GM18909 (cell line): ENCODE measurements around the gene LIMS1.
"Not testable (repeated sequence)": the region's sequence is repeated elsewhere in the genome, so short reads cannot be mapped to it uniquely, and the experiment has no call there.

Source experiments
- ATAC-seq: cut with Tn5 transposase; IDR thresholded peaks from one replicate; pipeline ENCODE4 v1.9.1; 2021; ENCODE audit warnings: mild to moderate bottlenecking; ENCODE audit not compliant: unreplicated experiment, poor library complexity

The LIMS1 gene

DNA sequence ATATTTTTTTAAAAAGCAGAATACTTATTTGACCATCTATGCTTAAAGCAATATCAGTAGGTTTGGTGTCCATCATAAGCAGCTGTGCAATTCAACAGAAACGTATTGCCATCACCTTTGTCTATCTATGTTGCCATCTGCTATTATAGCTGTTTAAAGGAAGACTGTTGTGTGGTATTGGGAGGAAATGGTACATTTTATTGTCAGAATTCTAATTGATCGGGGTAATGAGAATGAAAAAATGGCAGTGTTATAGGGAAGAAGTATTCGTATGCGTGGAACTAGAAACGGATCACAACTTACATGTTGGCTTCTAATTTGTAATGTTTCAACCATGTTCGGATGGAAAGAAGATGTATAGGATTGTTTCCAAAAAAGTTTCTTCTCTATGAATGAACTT is 94.7 kb downstream of the LIMS1 start:
- ATAC-seq, result no peak

DNA sequence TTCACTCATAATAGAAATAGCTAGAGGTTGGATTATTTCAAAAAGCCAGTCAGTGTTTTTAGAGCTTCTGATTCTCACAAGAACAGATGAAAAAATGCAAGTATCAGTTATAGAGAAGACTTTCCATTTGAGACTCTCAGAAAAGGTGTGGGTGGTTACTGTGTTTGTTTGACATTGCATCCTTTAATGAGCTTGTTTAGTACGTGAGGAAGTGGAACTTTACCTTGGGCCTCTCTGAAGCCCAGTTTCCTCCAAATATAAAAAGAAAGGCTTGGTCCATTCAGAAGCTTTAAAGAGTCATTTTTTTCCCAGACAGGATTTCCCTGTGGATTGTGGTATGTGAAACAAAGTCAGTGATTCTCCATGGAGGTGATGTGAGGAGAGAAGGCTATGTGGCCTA is 95.1 kb downstream of the LIMS1 start:
- ATAC-seq, result peak; percentile 78

DNA sequence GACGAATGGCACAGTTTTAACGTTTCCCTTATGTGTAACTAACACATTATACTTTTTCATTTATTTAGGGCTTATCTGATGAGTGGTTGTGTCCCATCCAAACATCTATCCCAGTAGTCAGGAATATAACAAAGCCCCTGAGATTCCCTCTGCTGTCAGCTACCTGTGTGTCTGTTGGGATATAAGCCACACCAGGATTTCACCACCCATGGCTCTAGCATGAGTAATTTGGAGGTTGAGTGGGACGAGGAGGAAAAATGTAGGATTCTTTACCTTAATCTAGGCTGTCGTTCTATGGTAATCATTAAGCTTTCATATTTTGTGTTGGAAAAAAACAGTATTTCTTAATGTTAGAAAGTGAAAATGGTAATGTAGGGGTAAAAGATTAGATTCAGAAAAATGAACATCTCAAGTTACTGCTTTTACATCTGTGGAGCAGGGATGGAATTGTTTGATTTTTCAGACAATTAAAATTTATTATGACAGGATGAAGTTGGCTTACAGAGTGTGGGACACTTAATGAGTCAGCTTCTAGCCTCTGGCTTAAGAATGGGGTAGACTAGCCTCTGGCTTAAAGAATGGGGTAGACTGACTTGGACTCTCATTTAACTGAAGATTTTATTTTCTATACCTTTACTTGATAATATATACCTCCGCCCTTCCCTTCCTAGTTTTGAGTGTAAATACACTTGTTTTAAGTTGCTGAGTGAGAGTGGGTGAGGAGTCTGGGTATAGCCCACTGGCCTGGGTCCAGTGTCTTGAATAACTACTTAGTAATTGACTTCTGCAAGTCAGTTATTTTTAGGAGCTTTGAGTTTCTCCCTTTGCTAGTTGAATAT is 96.5 kb downstream of the LIMS1 start:
- no peak for ATAC-seq

DNA sequence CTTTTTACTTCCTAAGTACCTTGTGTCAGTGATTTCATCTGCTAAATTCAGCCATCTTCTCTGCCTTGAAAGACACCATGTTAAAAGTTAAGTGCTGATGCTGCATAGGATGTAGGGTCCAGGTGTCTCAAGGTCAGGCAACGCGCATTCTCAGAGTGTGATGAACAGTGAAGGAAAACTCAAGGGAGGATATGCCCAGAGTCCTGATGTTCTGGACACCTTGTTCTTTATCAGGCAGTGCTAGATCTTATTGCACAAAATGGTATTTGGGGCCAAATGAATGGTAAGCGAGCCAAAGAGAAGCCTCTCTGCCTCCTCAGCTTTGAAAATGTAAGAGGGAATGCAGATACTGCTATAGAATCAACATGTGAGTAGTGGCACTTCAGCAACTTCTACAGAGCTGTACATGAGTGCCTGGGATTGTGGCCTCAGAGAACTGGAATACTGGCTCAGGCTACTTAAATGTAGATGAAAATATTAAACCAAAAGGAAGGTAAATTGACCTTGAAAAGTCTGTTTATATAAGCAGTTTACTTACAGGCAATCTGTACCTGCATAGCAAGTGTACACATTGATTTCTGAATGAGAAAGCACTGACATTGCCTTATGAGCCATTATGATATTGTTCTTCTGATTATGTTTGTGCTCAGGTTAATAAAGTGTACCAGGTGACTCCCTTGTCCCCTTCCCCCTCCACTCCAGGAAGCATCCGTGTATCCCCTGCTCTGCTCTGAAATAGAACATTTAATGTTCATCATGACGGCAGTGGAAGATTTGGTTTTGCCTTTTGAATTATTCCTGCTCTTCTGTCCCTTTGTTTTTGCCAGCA is 98.3 kb downstream of the LIMS1 start:
- no peak for ATAC-seq

DNA sequence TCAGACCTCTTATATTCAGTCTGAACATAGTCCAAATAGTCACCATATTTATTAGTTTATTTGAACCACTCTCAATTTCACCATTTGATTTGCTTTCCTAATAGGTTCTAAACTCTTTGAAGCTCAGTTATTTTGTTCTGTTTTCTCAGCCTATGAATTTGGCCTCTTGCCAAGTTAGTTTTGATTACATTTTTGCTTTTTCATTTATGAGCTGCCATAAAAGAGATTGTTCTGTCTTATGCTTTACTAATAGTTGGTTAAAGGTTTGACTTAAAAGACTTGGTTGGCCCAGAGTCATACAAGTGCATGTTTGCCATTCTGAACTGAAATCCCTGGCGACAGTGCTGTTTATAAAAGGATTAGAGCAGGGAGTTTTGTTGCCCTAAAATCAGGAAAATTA is 99.1 kb downstream of the LIMS1 start:
- no peak for ATAC-seq

DNA sequence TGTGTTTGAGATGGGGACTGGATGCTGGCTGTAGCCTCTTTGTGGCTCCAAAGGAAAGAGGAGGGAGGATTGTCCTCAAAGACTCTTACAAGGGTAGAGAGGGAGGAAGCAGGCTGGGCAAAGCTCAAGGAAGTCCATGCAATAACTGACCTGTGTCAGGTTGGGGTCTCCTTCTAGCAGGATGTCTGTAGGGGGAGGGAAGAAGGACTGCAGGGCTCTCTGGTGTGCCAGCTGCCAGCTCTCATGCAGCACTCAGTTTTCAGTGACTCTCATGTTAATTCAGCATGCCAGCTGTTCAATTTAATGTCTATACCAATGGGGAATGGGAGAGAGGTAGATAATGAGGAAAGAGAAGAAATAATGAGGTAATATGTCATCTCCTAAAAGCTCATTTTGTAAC is 99.7 kb downstream of the LIMS1 start:
- ATAC-seq, result no peak

DNA sequence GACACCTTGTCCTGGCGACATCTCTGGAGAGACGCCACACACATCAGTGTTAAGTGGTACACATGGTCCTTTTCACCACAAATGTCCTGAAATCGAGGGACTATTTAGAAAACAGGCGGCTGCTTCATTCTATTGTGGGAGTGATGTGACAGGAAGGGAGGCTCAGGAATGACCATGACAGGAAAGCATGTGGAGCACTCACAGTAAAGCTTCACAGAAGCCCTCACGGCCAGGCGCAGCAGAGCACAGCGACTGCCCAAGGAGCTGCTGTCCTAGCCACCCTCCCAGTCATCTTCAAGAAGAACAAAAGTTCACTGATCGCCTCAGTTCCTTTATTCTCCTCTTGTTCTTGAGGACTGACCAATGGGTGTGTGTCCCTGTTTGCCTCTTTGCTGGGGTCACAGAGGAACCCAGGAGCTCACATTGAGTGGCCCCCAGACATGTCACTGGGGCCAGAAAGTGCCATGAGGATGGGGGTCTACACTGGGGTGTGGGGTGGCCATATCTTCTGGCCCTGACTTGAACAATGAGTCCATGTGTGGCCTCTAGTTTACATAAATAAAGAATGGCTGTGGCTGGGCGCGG is 100.4 kb downstream of the LIMS1 start:
- no peak for ATAC-seq

DNA sequence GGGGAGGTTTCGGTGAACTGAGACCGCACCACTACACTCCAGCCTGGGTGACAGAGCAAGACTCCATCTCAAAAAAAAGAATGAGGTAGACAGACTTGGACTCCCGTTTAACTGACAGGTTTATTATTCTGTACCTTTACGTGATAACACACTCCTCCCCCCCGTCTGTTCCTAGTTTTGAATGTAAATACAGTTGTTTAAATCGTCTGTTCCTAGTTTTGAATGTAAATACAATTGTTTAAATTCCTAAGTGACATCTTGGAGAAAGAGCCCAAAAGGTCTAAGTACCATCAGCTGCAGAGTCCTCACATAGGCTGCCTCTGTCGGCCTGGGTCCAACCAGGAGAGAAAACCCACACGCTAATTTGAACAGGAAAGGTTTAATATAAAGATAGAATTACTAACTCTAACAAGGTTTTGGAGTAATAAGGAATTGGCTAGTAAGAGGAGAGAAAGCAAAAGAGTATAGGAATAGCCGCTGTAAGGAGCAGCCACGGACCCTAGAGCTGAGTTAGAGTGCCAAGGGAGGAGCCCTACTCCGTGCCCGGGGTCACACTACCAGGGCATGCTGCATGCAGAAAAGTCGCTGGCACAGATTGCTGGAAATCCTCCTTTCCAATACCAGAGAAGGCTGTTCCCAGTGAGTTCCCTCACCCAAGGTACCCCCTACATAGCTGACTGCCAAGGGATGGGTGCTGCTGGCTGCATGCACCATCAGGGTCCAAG is 101.5 kb downstream of the LIMS1 start:
- ATAC-seq, result peak; percentile 8

DNA sequence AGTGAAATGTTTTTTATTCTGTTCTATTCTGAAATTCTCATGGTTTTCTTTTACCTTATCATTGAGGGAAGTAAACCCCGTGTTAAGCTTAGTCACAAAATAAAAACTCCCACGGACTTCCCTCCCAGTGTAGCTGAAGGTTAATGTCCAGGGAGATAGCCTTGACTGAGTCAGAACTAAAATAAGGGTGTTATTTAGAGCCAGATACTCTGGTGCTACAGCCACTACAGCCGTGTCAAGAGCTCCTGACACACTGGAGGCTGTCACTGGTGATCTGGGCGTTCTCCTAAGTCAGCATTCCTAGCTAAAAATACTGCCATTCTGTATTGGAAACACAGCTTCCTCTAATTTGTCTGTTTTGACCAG is 103.0 kb downstream of the LIMS1 start:
- no peak for ATAC-seq

DNA sequence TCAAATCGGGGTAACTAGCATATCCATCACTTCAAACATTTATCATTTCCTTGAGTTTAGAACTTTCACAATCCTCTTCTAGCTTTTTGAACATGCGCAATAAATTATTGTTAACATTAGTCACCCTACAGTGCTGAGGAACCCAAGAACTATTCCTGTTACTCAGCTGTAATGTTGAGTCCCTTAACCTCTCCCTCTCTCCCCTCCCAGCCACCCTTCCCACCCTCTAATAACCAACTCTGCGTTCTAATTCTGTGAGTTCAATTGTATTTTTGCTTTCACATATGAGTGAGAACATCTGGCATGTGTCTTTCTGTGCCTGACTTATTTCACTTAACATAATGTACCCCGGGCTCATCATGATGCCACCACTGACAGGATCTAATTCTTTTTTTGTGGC is 106.5 kb downstream of the LIMS1 start:
- no peak for ATAC-seq

DNA sequence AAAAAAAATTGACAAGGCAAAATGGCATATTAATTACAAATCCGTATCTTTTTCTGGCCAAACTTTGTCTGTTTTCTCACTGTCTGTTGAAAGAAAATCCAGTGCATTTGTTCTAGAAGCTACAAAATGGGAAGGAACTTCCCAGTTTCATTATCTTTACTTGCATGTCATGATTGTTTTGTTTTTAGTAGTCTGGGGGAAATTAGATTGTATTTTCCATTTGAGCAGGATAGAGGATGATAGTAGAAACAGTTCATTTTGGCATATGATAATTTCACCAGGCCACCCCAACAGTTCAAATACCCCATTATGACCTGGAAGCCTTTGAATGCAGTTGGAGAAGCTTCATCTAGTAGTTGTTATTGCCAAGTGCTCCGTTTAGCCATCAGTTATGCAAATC is 107.5 kb downstream of the LIMS1 start:
- no peak for ATAC-seq

DNA sequence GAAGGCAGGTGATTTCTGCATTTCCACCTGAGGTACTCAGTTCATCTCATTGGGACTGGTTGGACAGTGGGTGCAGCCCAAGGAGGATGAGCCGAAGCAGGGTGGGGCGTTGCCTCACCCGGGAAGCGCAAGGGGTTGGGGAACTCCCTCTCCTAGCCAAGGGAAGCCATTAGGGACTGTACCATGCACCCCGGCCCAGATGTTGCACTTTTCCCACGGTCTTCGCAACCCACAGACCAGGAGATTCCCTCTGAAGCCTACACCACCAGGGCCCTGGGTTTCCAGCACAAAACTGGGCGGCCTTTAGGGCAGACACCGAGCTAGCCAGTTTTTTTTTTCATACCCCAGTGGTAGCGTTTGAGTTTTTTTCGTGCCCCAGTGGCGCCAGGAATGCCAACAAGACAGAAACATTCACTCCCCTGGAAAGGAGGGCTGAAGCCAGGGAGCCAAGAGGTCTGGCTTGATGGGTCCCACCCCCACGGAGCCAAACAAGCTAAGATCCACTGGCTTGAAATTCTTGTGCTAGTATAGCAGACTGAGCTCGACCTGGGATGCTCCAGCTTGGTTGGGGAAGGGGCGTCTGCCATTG is 109.1 kb downstream of the LIMS1 start:
- ATAC-seq, result no peak

DNA sequence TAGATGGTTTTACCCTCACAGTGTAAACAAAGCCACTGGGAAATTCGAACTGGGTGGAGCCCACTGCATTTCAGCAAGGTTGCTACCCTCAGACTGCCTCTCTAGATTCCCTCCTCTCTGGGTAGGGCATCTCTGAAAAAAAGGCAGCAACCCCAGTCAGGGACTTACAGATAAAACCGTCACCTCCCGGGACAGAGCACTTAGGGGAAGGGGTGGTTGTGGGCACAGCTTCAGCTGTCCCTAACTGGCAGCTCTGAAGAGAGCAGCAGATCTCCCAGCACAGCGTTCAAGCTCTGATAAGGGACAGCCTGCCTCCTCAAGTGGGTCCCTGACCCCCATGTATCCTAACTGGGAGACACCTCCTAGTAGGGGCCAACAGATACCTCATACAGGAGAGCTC is 109.6 kb downstream of the LIMS1 start:
- ATAC-seq, result not testable (repeated sequence)

DNA sequence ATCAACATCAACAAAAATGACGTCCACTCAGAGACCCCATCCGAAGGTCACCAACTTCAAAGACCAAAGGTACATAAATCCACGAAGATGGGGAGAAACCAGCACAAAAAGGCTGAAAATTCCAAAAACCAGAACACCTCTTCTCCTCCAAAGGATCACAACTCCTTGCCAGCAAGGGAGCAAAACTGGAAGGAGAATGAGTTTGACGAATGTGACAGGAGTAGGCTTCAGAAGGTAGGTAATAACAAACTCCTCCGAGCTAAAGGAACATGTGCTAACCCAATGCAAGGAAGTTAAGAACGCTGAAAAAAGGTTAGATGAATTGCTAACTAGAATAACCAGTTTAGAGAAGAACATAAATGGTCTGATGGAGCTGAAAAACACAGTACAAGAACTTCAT is 110.2 kb downstream of the LIMS1 start:
- ATAC-seq, result not testable (repeated sequence)

DNA sequence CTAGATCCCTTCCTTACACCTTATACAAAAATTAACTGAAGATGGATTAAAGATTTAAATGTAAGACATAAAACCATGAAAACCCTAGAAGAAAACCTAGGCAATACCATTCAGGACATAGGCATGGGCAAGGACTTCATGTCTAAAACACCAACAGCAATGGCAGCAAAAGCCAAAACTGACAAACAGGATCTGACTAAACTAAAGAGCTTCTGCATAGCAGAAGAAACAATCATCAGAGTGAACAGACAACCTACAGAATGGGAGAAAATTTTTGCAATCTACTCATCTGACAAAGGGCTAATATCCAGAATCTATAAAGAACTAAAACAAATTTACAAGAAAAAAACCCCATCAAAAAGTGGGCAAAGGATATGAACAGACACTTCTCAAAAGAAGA is 114.5 kb downstream of the LIMS1 start:
- not testable (repeated sequence) for ATAC-seq

DNA sequence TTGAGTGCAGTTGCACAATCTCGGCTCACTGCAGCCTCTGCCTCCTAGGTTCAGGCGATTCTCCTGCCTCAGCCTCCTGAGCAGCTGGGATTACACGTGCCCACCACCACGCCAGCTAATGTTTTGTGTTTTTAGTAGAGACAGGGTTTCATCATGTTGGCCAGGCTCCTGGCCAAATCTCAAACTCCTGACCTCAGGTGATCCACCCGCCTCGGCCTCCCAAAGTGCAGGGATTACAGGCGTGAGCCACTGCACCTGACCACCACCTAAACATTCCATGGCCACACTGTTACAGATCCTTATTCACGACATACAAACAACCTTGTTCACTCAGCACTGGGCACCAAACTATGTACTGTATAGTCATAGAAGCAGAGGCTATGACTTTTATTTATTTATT is 116.2 kb downstream of the LIMS1 start:
- ATAC-seq, result not testable (repeated sequence)

DNA sequence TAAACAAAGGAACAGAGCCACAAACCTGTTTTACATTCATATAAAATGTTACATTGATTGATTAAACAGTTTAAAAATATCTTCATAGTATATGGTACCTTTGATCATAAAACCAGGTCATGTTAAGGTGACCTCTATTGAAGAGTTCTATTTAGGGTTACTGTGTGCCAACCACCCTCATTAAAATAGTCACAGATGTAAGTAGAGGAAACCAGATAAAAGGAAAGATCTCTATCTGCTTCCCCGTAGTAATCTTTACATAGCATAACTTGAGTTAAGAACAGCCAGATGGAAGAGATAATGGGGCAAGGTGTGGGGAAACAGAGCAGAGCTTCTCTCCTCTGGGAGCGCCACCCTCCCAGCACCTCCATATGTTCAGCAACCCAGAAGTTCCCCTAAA is 117.2 kb downstream of the LIMS1 start:
- not testable (repeated sequence) for ATAC-seq

DNA sequence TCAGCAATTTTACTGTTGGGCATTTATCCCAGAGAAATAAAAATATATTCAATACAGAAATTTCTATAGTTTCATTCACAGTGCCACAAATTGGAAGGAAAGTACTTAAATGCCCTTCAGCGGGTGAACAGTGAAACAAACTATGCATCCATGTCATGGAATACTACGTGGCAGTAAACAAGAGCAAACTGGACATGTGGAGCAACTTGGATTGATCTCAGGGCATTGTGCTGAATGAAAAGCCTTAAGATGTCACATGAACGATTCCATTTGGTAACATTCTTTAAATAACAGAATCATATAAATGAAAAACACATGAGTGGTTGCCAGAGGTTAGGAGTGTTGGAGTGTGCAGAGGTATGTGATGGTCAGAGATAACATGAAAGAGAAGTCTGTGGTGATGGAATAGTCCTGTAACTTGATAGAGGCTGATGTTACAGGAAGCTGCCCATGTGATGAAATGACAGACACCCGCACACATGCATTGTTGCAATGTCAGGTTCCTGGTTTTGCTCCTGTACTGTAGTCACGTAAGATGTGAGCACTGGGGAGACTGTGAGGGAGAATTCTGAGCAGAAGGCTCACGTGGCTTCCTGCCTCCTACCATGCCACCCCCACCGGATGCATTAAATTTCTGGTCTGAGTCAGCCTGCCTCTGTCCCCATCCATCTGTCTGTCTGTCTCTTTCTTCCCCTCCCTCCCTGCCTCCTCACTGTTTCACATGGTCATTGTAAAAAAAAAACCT is 118.1 kb downstream of the LIMS1 start:
- peak; percentile 96 for ATAC-seq

DNA sequence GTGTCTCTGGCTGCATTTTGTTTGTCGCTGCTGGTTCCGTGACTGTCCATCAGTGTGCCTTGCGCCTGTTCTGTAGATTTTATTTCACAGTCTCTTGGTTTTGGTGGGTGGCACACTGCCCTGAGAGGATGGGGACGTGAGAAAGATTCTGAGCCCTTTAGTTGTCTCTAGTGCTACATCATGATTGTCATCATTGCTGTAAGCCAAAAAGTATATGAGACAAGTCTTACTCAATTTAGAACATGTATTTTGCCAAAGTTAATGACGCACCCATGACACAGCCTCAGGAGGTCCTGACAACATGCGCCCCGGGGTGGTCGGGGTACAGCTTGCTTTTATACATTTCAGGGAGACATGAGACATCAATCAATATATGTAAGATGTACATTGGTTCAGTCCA is 119.2 kb downstream of the LIMS1 start:
- ATAC-seq, result not testable (repeated sequence)

DNA sequence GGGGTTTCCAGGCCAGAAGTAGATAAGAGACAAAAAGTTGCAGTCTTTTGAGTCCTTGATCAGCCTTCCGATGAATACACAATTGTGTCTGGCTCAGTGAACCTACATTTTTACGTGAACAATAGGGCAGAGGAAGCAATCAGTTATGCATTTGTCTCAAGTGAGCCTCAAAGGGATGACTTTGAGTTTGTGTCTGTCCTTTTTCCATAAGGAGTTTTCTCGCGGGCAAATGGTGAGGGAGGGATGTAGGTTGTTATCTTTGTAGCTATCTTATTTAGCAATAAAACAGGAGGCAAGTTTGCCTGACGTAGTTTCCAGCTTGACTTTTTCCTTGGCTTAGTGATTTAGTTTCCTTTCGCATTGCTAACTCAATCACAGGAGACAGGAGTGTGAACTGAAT is 119.6 kb downstream of the LIMS1 start:
- not testable (repeated sequence) for ATAC-seq
